ENCODE data around the gene TCAIM. TPM values are rescaled to one million over a fixed set of nuclear protein-coding genes. Genes with fewer than 3 reads are reported as not detected.

The TCAIM gene
- total RNA-seq, 1 experiment from 2014 or later = 18.4 TPM

- no peak overlapping the region for H3K27ac ChIP-seq (ENCODE audit: low read depth, low read length)
- no peak overlapping the region for H2AFZ ChIP-seq (ENCODE audit: low read depth, low read length, poor library complexity, severe bottlenecking)
- no peaks in the 10 kb centered on the region for H3K79me2 ChIP-seq (ENCODE audit: insufficient read depth, low read length)
- H3K9me3 ChIP-seq (ENCODE audit: control insufficient read depth in 1 of 2, insufficient read depth in 1 of 2, low read depth in 1 of 2, low read length in 2 of 2) = no peaks in the 10 kb centered on the region
- H3K27me3 ChIP-seq (ENCODE audit: insufficient read depth, low read length) = no peaks in the 10 kb centered on the region
- peaks cover 0 to 3% of the 10 kb centered on the region in 2 experiments; a peak in 1 of 4 replicates for H3K36me3 ChIP-seq (ENCODE audit: control insufficient read depth in 1 of 2, insufficient read depth in 2 of 2, low read length in 2 of 2)
- H4K20me1 ChIP-seq (ENCODE audit: insufficient read depth) = no peaks in the 10 kb centered on the region
- H3K9me2 ChIP-seq (ENCODE audit: insufficient read depth) = no peaks in the 10 kb centered on the region
- ChIA-PET POLR2A (no interaction called here), CTCF (no interaction called here), RAD21 (ENCODE audit: low non-redundant PET in 1 of 2, low total read pairs in 2 of 2, uncharacterized antibody in 2 of 2, unreplicated experiment in 2 of 2) (no interaction called here)
- intact Hi-C loops (cut with micrococcal nuclease) = no loop called here
- H3K4me3 ChIP-seq (replicated peaks in 1 of 2; ENCODE audit: low read depth in 1 of 2, low read length in 2 of 2) = no peak overlapping the region
- no peaks in the 10 kb centered on the region for H3K4me1 ChIP-seq (ENCODE audit: control insufficient read depth in 1 of 2, insufficient read depth in 2 of 2, low read length in 2 of 2)
- H3K9ac ChIP-seq (ENCODE audit: low read length) = no peak overlapping the region
- no peak for DNase-seq (ENCODE audit: low read depth, low spot score)
- no peak for TF ChIP-seq YY1 (IDR thresholded peaks at IDR 0.05; ENCODE audit: extremely low read depth, insufficient replicate concordance, low read depth, low read length)
- no peak for TF ChIP-seq ZFX (IDR thresholded peaks at IDR 0.05)
- TF ChIP-seq POLR2AphosphoS5 (IDR thresholded peaks at IDR 0.05; ENCODE audit: low read depth, low read length) = no peak
- TF ChIP-seq ZBTB33 (IDR thresholded peaks at IDR 0.05; ENCODE audit: extremely low read depth, insufficient replicate concordance, low read length) = no peak
- BruUV-seq (replicated peaks) = no TSS peak
- H3K4me2 ChIP-seq (ENCODE audit: low read length) = no peak overlapping the region
- ATAC-seq = no peak
Observed at GRCh38 chr3:44363591-44363990, 25.0 kb downstream of the TCAIM start.

- no peaks in the 10 kb centered on the region for H3K9me3 ChIP-seq (ENCODE audit: control insufficient read depth in 1 of 2, insufficient read depth in 1 of 2, low read depth in 1 of 2, low read length in 2 of 2)
- no peak overlapping the region for H3K4me3 ChIP-seq (replicated peaks in 1 of 2; ENCODE audit: low read depth in 1 of 2, low read length in 2 of 2)
- no peak overlapping the region for H2AFZ ChIP-seq (ENCODE audit: low read depth, low read length, poor library complexity, severe bottlenecking)
- TF ChIP-seq JUND (IDR thresholded peaks at IDR 0.05) = no peak
- H3K27ac ChIP-seq (ENCODE audit: low read depth, low read length) = no peak overlapping the region
- ATAC-seq (no peak), DNase-seq (ENCODE audit: low read depth, low spot score) (no peak)
- H3K79me2 ChIP-seq (ENCODE audit: insufficient read depth, low read length) = no peaks in the 10 kb centered on the region
- ChIA-PET CTCF (no interaction called here), RAD21 (ENCODE audit: low non-redundant PET in 1 of 2, low total read pairs in 2 of 2, uncharacterized antibody in 2 of 2, unreplicated experiment in 2 of 2) (no interaction called here), POLR2A (no interaction called here)
- H3K36me3 ChIP-seq (ENCODE audit: control insufficient read depth in 1 of 2, insufficient read depth in 2 of 2, low read length in 2 of 2) = peaks cover 0 to 3% of the 10 kb centered on the region in 2 experiments; a peak in 1 of 4 replicates
- H3K9me2 ChIP-seq (ENCODE audit: insufficient read depth) = no peaks in the 10 kb centered on the region
- H3K9ac ChIP-seq (ENCODE audit: low read length) = no peak overlapping the region
- no peaks in the 10 kb centered on the region for H3K4me1 ChIP-seq (ENCODE audit: control insufficient read depth in 1 of 2, insufficient read depth in 2 of 2, low read length in 2 of 2)
- no peaks in the 10 kb centered on the region for H4K20me1 ChIP-seq (ENCODE audit: insufficient read depth)
- H3K4me2 ChIP-seq (ENCODE audit: low read length) = no peak overlapping the region
- no TSS peak for BruUV-seq (replicated peaks)
- no peaks in the 10 kb centered on the region for H3K27me3 ChIP-seq (ENCODE audit: insufficient read depth, low read length)
- intact Hi-C loops (cut with micrococcal nuclease) = no loop called here
Observed at GRCh38 chr3:44365952-44366351, 27.4 kb downstream of the TCAIM start.

All from HCT116 (cell line).